ENCODE results near the gene OLFML2A.
"Not testable (repeated sequence)": the region's sequence is repeated elsewhere in the genome, so short reads cannot be mapped to it uniquely, and the experiment has no call there.

The OLFML2A gene

DNA sequence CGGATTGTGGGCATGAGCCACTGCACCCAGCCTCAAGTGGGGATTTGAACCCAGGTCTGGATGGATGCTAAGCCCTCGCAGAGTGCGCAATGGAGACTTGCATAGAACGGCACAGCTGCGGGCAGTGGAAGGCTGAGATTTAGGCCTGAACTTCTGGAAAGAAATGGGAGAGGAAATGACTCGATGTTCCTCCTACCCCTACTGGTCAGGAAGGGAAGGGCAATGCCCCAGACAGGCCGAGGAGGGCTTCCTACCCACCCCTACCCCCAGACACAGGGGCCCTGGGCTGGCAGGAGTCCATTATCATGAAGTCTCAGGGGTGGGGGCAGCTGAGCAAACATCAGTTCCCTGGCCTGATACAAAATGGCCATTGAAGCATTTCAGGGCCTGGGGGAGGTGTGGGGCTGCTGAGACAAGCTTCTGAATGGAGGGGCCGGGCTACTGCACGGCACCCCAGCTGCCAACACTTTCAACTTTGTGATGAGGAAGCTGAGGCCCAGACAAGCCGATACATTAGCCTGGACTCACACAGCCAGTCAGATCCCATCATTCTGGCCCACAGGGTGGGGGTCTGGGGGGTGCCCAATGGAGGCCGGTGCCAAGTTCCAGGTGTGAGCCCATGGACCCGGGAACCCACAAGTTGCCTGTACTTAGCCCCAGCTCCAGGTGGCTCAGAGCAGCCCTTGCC lies 62.8 kb downstream of the OLFML2A start:
- no peak for DNase-seq
- in situ Hi-C loops (cut with MboI; ENCODE audit: low pct_unique_long_range_greater_than_20kb, low sequenced_read_pairs) = no loop called here

DNA sequence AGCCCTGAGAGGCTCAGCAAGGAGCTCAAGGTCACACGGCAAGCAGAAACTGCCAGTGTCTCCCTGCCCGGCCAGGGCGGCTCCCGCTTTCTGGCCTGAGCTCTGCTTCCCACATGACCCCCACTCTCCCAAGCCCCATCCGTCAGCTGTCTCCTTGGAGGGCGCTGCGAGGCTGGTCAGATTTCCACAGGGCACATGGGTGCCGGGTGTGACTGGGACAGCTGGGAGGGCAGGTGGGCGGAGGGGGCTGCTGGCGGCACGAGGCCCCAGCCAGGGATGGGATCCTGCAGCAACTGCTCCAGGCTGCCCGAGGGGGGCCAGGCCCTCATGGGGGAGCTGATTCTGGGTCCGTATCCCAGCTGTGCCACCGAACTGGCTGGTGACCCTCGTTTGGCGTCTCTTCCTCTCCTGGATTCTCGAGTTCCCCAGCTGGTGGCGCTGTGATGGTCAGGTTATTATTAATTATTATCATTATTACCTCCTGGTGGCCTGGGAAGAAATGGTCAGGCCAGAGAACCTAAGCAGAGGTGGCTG lies 63.4 kb downstream of the OLFML2A start:
- no peak for DNase-seq
- in situ Hi-C loops (cut with MboI; ENCODE audit: low pct_unique_long_range_greater_than_20kb, low sequenced_read_pairs) = no loop called here

DNA sequence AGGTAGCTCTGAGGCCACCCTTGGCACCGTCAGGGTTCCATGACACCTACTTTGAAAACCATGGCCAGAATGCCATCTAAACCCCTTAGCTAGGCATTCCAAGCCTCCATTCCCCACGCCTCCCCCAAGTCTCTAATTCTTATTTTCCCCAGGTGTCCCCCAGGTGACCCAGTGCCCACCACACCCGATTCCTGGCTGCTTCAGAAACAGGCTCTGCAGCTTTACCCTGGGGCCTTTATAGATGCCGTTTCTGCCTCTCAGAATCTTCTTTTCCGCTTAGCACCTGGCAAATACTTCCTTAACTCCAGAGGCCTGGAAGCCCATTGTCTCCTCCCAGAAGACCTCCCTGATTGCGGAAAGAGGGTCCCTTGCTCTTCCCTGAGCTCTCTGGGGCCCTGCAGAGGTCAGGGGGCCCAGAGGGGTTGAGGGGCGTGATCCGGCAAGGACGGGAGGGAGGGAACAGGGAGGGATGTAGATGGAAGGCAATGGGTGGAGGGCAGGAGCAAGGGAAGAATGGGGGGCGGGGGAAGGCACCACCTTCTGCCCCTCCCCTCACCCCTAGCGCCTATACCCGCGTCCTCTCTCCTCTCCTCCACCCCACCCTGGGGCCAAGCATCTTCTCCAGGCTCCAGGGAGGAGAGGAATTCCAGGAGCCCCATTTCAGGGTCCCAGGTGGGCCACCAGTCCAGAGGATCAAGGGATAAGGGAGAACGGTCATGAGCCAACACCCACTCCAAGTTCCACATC lies 64.3 kb downstream of the OLFML2A start:
- in situ Hi-C loops (cut with MboI; ENCODE audit: low pct_unique_long_range_greater_than_20kb, low sequenced_read_pairs) = no loop called here

DNA sequence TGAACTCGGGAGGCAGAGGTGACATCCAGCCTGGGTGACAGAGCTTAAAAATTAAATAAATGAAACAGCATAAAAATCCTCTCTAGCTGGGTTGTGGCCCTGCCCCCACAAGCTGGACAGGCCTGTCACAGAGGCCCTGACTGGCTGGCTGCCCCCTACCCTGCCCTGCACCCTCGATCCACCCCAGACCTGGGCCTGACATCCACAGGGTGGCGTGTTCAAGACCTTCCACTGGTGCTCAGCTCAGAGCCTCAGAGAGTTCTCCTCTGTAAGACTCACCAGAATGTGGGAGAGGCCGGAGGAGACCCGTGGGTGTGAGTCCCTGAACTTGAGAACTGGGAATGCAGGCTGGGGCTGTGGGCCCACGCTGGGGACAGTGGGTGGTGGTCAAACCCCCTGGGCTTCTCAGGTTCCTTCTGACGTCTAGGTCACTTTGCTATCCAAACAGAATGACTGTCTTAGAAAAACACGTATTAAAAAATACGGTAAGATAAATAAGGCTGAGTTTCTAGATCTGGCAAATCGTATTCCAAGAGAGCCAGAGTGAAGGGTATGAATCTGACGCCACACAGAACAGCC lies 66.6 kb downstream of the OLFML2A start:
- no peak for DNase-seq
- in situ Hi-C loops (cut with MboI; ENCODE audit: low pct_unique_long_range_greater_than_20kb, low sequenced_read_pairs) = no loop called here

More for the DNA sequence above, 64.3 kb downstream of the OLFML2A start:
- DNase-seq = no peak

DNA sequence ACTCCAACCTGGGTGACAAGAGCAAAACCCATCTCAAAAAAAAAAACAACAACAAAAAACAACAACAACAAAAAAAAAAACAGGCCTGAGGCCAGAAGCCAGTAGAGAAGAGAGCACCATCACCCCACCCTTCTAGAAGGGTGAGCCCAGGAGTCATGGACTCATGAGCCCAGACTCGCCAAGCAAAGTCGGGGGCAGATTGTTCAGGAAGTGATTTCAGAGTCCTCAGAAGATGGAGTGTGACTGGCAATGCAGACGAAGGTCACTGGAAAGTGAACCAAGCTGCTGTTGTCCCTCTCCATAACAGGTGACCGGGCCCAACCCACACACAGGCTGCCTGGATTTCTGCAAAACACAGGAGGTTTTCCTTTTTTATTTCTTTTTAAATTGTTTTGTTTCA lies 67.4 kb downstream of the OLFML2A start:
- in situ Hi-C loops (cut with MboI; ENCODE audit: low pct_unique_long_range_greater_than_20kb, low sequenced_read_pairs) = no loop called here
- no peak for DNase-seq

DNA sequence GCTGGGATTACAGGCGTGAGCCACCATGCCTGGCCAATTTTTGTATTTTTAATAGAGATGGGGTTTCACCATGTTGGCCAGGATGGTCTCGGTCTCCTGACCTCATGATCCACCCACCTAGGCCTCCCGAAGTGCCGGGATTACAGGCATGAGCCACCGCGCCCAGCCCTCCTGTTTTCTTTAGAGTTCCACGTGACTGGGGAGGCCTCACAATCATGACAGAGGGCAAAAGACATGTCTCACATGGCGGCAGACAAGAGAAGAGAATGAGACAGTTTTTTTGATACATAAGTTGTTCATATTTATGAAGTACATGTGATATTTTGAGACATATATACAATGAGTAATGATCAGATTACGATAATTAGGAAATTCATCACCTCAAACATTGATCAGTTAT lies 69.5 kb downstream of the OLFML2A start:
- in situ Hi-C loops (cut with MboI; ENCODE audit: low pct_unique_long_range_greater_than_20kb, low sequenced_read_pairs); DNase-seq: not testable (repeated sequence)

DNA sequence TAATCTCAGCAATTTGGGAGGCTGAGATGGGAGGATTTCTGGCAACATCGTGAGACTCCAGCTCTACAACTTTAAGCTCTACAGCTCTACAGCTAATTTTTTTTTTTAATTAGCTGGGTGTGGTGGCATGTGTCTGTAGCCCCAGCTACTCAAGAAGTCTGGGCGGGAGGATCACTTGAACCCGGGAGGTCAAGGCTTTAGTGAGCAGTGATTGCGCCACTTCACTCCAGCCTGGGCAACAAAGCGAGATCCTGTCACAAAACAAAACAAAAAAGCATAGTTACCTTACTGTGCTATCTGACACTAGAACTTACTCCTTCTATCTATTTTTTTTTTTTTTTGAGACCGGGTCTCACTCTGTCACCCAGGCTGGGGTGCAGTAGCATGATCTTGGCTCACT lies 70.0 kb downstream of the OLFML2A start:
- in situ Hi-C loops (cut with MboI; ENCODE audit: low pct_unique_long_range_greater_than_20kb, low sequenced_read_pairs) = no loop called here
- no peak for DNase-seq

DNA sequence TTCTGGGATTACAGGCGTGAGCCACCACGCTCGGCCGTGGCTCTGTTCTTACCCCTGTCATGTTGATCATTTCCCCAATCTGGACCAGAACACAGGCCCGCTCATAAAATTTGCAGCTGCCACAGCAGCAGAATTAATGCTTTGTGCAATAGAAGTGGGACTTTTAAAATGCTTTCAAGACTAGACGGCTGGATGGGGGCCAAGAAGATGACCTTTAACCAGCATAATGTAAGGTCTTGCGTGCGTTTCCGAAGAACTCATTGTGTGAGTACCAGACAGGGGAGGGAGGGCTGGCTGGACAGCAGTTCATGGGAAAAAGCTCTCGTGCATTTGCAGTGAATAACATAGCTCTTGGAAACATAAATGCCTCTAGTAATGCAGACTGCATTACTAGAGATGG lies 72.9 kb downstream of the OLFML2A start:
- in situ Hi-C loops (cut with MboI; ENCODE audit: low pct_unique_long_range_greater_than_20kb, low sequenced_read_pairs) = loop anchor here (25.0 kb wide), 1 partner anchor 538 kb away; no protein-coding TSS in a partner anchor
- no peak for DNase-seq

DNA sequence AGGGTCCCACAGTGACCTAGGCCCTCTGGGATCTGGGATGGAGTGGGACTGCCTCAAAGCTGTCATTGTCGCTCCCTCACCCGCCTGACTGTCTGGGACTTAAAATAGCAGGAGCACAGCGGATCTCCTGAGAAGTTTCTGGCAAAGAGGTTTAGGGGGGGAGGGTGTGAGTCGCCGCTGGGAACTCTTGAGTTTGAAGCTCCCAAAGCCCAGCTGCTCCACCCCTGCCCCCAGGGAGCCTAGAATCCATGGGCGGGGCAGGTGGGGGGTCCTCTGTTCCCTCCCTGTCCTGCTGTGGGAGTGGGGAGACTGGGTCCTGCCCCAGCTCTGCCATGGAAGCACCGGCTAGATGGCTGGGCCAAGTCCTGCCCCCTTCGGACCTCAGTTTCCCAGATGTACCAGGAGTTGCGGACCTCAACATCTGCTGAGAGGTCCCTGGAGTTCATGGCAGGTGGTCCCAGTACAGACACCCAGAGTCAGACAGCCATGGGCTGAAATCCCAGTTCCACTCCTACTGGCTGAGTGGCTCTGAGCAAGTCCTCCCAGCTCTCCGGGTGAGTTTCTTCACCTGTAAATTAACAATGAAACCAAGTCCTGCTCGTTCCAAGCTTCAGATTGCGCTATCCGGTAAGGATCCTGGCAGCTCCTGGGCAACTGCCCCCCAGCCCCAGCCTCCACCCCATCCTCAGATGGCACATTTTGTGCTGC lies 75.3 kb downstream of the OLFML2A start:
- DNase-seq = no peak
- in situ Hi-C loops (cut with MboI; ENCODE audit: low pct_unique_long_range_greater_than_20kb, low sequenced_read_pairs) = loop anchor here (25.0 kb wide), 1 partner anchor 535 kb away; no protein-coding TSS in a partner anchor

DNA sequence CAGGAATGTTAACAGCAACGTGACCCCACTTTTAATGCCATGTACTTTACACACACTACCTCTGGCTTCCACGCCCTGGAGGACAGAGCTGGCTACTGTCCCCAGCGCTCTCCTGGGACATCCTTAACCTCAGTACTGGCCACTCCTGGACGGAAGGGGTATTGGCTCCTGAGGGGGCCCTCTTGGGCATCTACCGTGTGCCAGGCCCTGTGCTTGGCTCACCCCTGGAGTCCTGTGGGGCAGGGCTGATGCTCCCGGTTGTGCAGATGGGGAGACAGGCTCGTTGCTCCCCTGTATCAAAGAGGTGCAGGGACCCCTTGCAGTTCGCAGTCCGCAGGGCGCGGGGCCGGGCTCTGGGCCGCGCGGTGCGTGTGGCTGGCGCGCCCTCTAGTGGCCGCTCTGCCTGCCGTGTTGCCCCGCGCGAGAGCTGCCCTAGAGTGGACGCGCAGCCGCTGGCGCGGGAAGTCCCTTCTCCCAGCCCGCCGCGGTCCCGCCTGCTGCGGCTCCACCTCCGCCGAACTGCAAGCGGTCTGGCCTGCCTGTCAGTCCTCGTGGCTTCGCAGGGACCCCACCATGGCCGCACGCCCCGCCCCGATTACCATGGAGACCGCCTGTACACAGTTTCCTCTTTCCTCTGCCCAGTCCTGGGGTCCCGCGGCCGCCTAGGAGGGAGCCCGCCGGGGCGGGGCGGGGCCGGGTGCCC lies 76.0 kb downstream of the OLFML2A start, which contains the start of gene WDR38:
Gene WDR38 (plus strand): TSS at position 632 of the 703 bp plus-strand sequence. CDS start 72 bp downstream, outside the sequence.
- in situ Hi-C loops (cut with MboI; ENCODE audit: low pct_unique_long_range_greater_than_20kb, low sequenced_read_pairs) = loop anchor here (25.0 kb wide), 1 partner anchor 534 kb away; no protein-coding TSS in a partner anchor
- peak; percentile 80 for DNase-seq

DNA sequence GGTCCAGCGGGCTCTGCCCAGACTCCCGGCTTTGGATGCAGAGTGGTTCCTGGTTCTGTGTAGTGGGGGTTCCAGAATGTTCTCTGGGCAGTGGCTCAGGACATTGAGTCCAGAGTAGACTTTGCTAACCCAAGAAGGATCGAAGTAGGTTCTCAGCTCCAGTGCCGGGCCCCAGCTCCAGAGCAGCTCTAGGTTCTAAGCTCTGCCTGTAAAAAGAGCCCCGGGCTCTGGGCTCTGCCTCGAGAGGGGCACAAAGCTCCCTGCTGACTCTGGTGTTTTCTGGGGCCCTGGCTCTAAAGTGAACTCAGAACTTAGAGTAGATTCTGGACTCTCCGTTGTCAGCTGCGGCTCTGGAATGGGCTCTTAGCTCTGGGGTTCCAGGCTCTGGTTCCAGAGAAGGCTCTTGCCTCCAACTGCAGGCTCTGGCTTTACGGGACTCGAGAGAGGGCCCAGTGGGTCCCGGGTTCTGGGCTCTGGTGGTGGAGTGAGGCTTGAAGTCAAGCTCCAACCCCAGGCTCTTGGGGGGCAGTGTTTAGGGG lies 76.7 kb downstream of the OLFML2A start:
- no peak for DNase-seq
- in situ Hi-C loops (cut with MboI; ENCODE audit: low pct_unique_long_range_greater_than_20kb, low sequenced_read_pairs) = loop anchor here (25.0 kb wide), 1 partner anchor 534 kb away; no protein-coding TSS in a partner anchor

DNA sequence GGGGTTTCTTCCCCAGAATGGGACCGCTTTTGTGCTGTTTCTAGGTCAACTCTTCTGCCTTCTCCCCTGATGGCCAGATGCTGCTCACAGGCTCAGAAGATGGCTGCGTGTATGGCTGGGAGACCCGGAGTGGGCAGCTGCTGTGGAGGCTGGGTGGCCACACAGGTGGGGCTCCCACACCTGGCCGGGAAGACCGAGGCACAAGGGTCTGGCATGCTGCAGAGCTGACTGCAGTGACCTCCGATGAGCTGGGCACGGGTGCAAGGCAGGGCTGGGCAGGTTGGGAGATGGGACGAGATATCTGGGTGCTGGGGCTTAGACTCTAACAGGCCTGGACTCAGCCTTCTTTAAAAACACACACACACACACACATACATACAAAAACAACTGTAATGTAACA lies 77.2 kb downstream of the OLFML2A start:
- in situ Hi-C loops (cut with MboI; ENCODE audit: low pct_unique_long_range_greater_than_20kb, low sequenced_read_pairs) = loop anchor here (25.0 kb wide), 1 partner anchor 533 kb away; no protein-coding TSS in a partner anchor
- no peak for DNase-seq

DNA sequence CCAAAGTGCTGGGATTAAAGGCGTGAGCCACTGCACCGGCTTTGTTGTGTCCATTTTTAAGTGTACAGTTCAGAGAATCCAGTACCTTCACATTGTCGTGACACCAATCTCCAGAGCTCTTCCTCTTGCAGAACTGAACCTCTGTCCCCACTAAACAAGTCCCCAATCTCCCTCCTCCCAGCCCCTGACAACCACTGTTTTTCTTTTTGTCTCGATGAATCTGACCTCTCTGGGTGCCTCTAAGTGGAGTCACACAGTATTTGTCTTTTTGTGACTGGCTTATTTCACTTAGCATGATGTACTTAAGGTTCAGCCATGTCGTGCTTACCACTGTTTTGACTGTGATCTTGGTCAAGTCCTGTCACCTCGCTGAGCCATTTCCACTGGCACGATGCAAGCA lies 77.9 kb downstream of the OLFML2A start:
- in situ Hi-C loops (cut with MboI; ENCODE audit: low pct_unique_long_range_greater_than_20kb, low sequenced_read_pairs) = loop anchor here (5.0 to 25.0 kb wide), 2 partner anchors 83 to 532 kb away; partner anchors contain the start of gene NR6A1
- DNase-seq = no peak

DNA sequence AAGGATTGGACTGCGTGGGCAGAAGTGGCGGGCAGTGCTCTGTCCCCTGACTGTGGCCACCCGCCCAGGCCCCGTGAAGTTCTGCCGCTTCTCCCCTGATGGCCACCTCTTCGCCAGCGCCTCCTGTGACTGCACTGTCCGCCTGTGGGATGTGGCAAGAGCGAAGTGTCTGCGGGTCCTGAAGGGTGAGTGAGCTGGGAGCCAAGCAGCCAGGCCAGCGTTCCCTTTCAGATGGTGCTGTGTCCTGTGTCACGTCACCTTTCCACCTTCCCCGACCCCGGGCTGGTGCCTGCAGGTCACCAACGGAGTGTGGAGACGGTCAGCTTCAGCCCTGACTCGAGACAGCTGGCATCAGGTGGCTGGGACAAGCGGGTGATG lies 78.6 kb downstream of the OLFML2A start:
- no peak for DNase-seq
- in situ Hi-C loops (cut with MboI; ENCODE audit: low pct_unique_long_range_greater_than_20kb, low sequenced_read_pairs) = loop anchor here (5.0 to 25.0 kb wide), 2 partner anchors 83 to 532 kb away; partner anchors contain the start of gene NR6A1

DNA sequence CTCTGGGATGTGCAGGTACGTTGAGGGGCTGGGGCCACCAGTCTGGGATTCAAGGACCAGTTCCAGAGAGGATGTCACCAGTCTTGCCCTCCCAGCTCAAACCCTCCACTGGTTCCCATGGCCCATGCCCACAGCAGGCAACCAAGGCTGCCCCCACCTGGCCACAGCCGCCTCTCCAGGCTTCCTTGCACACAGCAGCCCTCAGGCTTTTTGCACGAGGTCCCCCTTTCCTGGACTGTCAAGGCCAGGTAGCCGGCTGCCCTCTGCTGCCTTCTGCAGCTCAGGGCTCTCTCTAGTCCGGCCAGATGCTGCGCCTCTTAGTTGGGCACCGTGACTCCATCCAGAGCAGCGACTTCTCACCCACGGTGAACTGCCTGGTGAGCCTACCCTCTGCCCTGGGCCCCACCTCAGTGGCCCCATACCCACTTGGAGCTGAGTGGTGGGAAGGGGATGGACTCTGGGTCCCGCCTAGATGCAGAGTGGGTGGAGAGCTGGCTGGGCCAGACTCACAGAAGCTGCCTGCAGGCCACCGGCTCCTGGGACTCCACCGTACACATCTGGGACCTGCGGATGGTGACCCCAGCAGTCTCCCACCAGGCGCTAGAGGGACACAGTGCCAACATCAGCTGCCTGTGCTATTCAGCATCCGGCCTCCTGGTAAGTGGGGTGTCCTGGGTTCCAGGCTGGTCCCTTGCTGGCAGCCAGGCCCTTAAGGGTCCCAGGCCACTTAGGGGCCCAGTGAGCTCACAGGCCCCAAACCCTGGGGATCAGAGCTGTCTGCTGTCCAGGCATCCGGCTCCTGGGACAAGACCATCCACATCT lies 79.2 kb downstream of the OLFML2A start:
- in situ Hi-C loops (cut with MboI; ENCODE audit: low pct_unique_long_range_greater_than_20kb, low sequenced_read_pairs) = loop anchor here (5.0 to 25.0 kb wide), 2 partner anchors 84 to 531 kb away; partner anchors contain the start of gene NR6A1
- peak; percentile 67 for DNase-seq

DNA sequence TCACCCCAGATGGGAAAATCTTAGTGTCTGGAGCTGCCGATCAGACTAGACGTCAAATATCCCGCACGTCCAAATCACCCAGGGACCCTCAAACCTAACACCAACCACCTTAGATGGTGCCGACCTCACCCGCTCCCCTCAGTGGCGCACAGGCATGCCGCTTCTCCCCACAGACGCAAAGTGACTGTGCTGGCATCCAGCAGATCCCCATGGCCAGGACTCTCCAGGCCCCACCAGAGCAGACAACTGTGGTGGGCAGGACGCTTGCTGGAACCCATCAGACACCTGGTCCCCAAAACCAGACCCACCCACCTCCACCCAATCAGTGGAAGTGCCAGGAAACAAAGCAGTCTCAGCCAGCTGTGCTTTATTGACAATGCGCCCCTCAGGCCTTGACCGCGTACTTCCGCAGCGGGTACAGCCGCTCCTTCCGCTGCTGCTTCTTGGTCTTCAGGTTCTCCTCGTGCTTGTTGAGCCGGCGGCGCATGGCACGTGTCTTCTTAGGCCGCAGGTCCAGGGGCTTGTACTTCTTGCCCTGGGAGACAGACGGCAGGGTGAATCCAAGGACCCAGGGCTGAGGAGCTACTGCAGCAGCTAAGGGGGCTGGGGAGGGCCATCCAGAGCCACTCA lies 80.7 kb downstream of the OLFML2A start:
- in situ Hi-C loops (cut with MboI; ENCODE audit: low pct_unique_long_range_greater_than_20kb, low sequenced_read_pairs) = loop anchor here (5.0 to 25.0 kb wide), 2 partner anchors 85 to 530 kb away; partner anchors contain the start of gene NR6A1
- no peak for DNase-seq
